Measurements from ENCODE around the gene EVPL. TPM values are rescaled to one million over a fixed set of nuclear protein-coding genes. Genes with fewer than 3 reads are reported as not detected.

EVPL gene
- total and polyA plus RNA-seq, 10 of the 15 experiments (the other 5 are each of a cell fraction or from before 2014, with no cell fraction given), result 0.03 TPM; not detected in 9

- 36% methylated on average over 15 of the region's 15 CpGs for WGBS (ENCODE audit: insufficient coverage, insufficient replicate concordance, low lambda C conversion rate, missing lambda C conversion rate)
- H3K27ac ChIP-seq (ENCODE audit: control insufficient read depth, insufficient read depth), result no peak overlapping the region
- no peak overlapping the region for H3K9ac ChIP-seq (ENCODE audit: control insufficient read depth, insufficient read depth, low read length)
- H3K4me3 ChIP-seq, result no peak overlapping the region
- H3K36me3 ChIP-seq (ENCODE audit: control insufficient read depth in 2 of 2, insufficient read depth in 2 of 2, low read length in 1 of 2), result no peaks in the 10 kb centered on the region
- SMC1A ChIA-PET (ENCODE audit: uncharacterized antibody, unreplicated experiment), result interaction anchor here (1.0 to 2.0 kb wide), 9 partner anchors 93 to 384 kb away, joined by 3 to 8 read pairs (median 4); partner anchors contain the start of gene MRPL38
- in situ Hi-C loops (cut with MboI) (loop anchor here (5.0 kb wide), 1 partner anchor 279 kb away; no protein-coding TSS in a partner anchor), intact Hi-C loops (cut with micrococcal nuclease; ENCODE audit: unreplicated experiment) (no loop called here)
- ATAC-seq, result no peak
- no peaks in the 10 kb centered on the region for H3K27me3 ChIP-seq (replicated peaks in 1 of 2; ENCODE audit: control insufficient read depth in 2 of 2, insufficient read depth in 2 of 2, low read length in 1 of 2)
- POLR2A ChIA-PET, result no interaction called here
- no peaks in the 10 kb centered on the region for H4K20me1 ChIP-seq (ENCODE audit: control insufficient read depth, insufficient read depth)
- CTCF ChIA-PET, result interaction anchor here (0.7 to 6.1 kb wide), 37 partner anchors 13 to 384 kb away, joined by 3 to 70 read pairs (median 5); partner anchors contain the start of genes CDK3, EXOC7, MRPL38 and SRP68
- TF ChIP-seq NR2F1 (conservative IDR thresholded peaks at IDR 0.05) (no peak), SRF (IDR thresholded peaks at IDR 0.05; ENCODE audit: low read depth in 2 of 2, low read length in 2 of 2) (no peak), IKZF2 (IDR thresholded peaks at IDR 0.05) (no peak), USF1 (IDR thresholded peaks at IDR 0.05; ENCODE audit: borderline replicate concordance, extremely low read length, insufficient read depth, low read depth, low read length) (no peak), JUNB (IDR thresholded peaks at IDR 0.05) (no peak), MEF2A (IDR thresholded peaks at IDR 0.05; ENCODE audit: insufficient read depth, low read depth, low read length) (no peak)
- TF ChIP-seq, protein P1, sequence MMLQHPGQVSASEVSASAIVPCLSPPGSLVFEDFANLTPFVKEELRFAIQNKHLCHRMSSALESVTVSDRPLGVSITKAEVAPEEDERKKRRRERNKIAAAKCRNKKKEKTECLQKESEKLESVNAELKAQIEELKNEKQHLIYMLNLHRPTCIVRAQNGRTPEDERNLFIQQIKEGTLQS (IDR thresholded peaks at IDR 0.05; ENCODE audit: borderline replicate concordance, extremely low read depth, low read depth, low read length), result no peak
- no TSS peak for BruUV-seq (replicated peaks)
- RAD21 ChIA-PET (ENCODE audit: unreplicated experiment), result interaction anchor here (0.5 to 2.7 kb wide), 8 partner anchors 90 to 286 kb away, joined by 3 to 18 read pairs (median 4); no protein-coding TSS in a partner anchor
- H3K4me1 ChIP-seq (ENCODE audit: control insufficient read depth, insufficient read depth, low read length), result no peaks in the 10 kb centered on the region
- H3K79me2 ChIP-seq (ENCODE audit: control insufficient read depth, insufficient read depth, low read length), result no peaks in the 10 kb centered on the region
- no peak overlapping the region for H2AFZ ChIP-seq (ENCODE audit: control insufficient read depth, low read depth, low read length)
- no peak for FAIRE-seq
- DNase-seq (ENCODE audit: low read depth, low spot score), result no peak
- H3K4me2 ChIP-seq (ENCODE audit: control insufficient read depth, insufficient read depth), result no peak overlapping the region
- no peaks in the 10 kb centered on the region for H3K9me3 ChIP-seq (replicated peaks; ENCODE audit: control insufficient read depth, insufficient read depth, low read length)
Observed at GRCh38 chr17:76013377-76013932, 13.7 kb downstream of the EVPL start.

Data from GM12878 (cell line).